IMR-90 (cell line): ENCODE measurements around the gene SAMM50. TPM values are rescaled to one million over a fixed set of nuclear protein-coding genes. Genes with fewer than 3 reads are reported as not detected.

ENCODE experiments used
- ATAC-seq: fragments of 200-7000 bp; cut with Tn5 transposase; 2 replicates; pipeline ENCODE4 v1.9.1; 2020; ENCODE audit warnings: low read depth, mild to moderate bottlenecking, moderate library complexity
- BruUV-seq: library from RNA; stranded (reverse); fragments of 400-500 nt; replicated peaks from 2 replicates; lab custom pipeline; 2021; lab: Mats Ljungman, UMichigan
- CTCF ChIA-PET: fragments of 300-600 bp; formaldehyde crosslinking; extraction: SDS; loops from one replicate; lab custom pipeline; 2021; ENCODE audit warnings: antibody characterized with exemption; lab: Yijun Ruan, JAX
- POLR2A ChIA-PET: fragments of 300-600 bp; sonication (Branson Sonifier 250); formaldehyde crosslinking; loops from one replicate; lab custom pipeline; 2022; ENCODE audit warnings: antibody characterized with exemption; ENCODE audit not compliant: unreplicated experiment; lab: Charles Lee
- DNase-seq: peaks from one replicate; pipeline ENCODE4 v3.0.0; 2013
- H2AFZ ChIP-seq: replicated peaks from 2 replicates; pipeline ENCODE3; 2013; ENCODE audit warnings: low read length, mild to moderate bottlenecking; ENCODE audit not compliant: poor library complexity
- H2AK5ac ChIP-seq: 2 replicates; pipeline ENCODE4 v1.6.1; 2013; ENCODE audit warnings: low read depth, low read length, inconsistent platforms
- H2AK9ac ChIP-seq: replicated peaks from 2 replicates; pipeline ENCODE3; 2013; ENCODE audit warnings: mild to moderate bottlenecking, low read depth, low read length, moderate library complexity; ENCODE audit not compliant: poor library complexity
- H2BK120ac ChIP-seq: 2 replicates; pipeline ENCODE4 v1.6.1; 2013; ENCODE audit warnings: low read depth, low read length, inconsistent platforms
- H2BK15ac ChIP-seq: 3 replicates; pipeline ENCODE4 v1.6.1; 2013; ENCODE audit warnings: low read depth, low read length, inconsistent platforms
- H2BK20ac ChIP-seq: 2 replicates; pipeline ENCODE4 v1.6.1; 2013; ENCODE audit warnings: low read depth, mild to moderate bottlenecking, inconsistent platforms, low read length, moderate library complexity
- H2BK5ac ChIP-seq: 2 replicates; pipeline ENCODE4 v1.6.1; 2013; ENCODE audit warnings: mild to moderate bottlenecking, low read depth, low read length, inconsistent platforms; ENCODE audit not compliant: poor library complexity, severe bottlenecking
- H3K14ac ChIP-seq: replicated peaks from 2 replicates; pipeline ENCODE4 v1.6.1; 2013; ENCODE audit warnings: low read depth, low read length, inconsistent platforms
- H3K18ac ChIP-seq: 2 replicates; pipeline ENCODE4 v1.6.1; 2013; ENCODE audit warnings: low read depth, low read length, control low read depth
- H3K23ac ChIP-seq: 2 replicates; pipeline ENCODE4 v1.6.1; 2013; ENCODE audit warnings: low read depth, low read length, inconsistent platforms
- H3K27ac ChIP-seq: 2 replicates; pipeline ENCODE4 v1.5.1; 2013; ENCODE audit warnings: mild to moderate bottlenecking, control low read depth, low read length; ENCODE audit not compliant: insufficient read depth
- H3K27me3 ChIP-seq: 2 replicates; pipeline ENCODE4 v1.6.1; 2013; ENCODE audit warnings: low read length; ENCODE audit not compliant: control insufficient read depth, insufficient read depth
- H3K36me3 ChIP-seq: 2 replicates; pipeline ENCODE4 v1.6.1; 2013; ENCODE audit warnings: low read length, mixed read lengths; ENCODE audit not compliant: control insufficient read depth, insufficient read depth
- H3K4ac ChIP-seq: 2 replicates; pipeline ENCODE4 v1.6.1; 2013; ENCODE audit warnings: low read depth, low read length, inconsistent platforms
- H3K4me1 ChIP-seq: 2 replicates; pipeline ENCODE4 v1.6.1; 2013; ENCODE audit warnings: low read length, mixed read lengths; ENCODE audit not compliant: control insufficient read depth, insufficient read depth
- H3K4me2 ChIP-seq: 2 replicates; pipeline ENCODE4 v1.6.1; 2013; ENCODE audit warnings: low read depth, mild to moderate bottlenecking, control low read depth, low read length, moderate library complexity
- H3K4me3 ChIP-seq: 2 replicates; pipeline ENCODE4 v1.5.1; 2013; ENCODE audit warnings: low read depth, mild to moderate bottlenecking, control low read depth, low read length, moderate library complexity; ENCODE audit not compliant: insufficient read depth
- H3K56ac ChIP-seq: 2 replicates; pipeline ENCODE4 v1.6.1; 2013; ENCODE audit warnings: low read length, inconsistent platforms; ENCODE audit not compliant: insufficient read depth; ENCODE audit errors: extremely low read depth
- H3K79me1 ChIP-seq, 2 experiments: 2 replicates each; pipeline ENCODE4 v1.6.1; 2013; ENCODE audit warnings: low read length in 2 of 2, inconsistent platforms in 1 of 2, low read depth in 1 of 2
- H3K9ac ChIP-seq: 2 replicates; pipeline ENCODE4 v1.6.1; 2013; ENCODE audit warnings: low read depth, low read length, control low read depth
- H3K9me1 ChIP-seq: 2 replicates; pipeline ENCODE4 v1.6.1; 2013; ENCODE audit warnings: low read length, inconsistent platforms; ENCODE audit not compliant: insufficient read depth
- H3K9me3 ChIP-seq: 2 replicates; pipeline ENCODE4 v1.6.1; 2013; ENCODE audit warnings: low read length; ENCODE audit not compliant: control insufficient read depth, insufficient read depth
- H4K20me1 ChIP-seq: 2 replicates; pipeline ENCODE4 v1.6.1; 2013; ENCODE audit warnings: low read length, inconsistent platforms; ENCODE audit not compliant: insufficient read depth
- H4K5ac ChIP-seq: 2 replicates; pipeline ENCODE4 v1.6.1; 2013; ENCODE audit warnings: mild to moderate bottlenecking, low read depth, low read length, control low read depth
- H4K8ac ChIP-seq, 2 experiments: 2 replicates each; pipeline ENCODE4 v1.6.1; 2013; ENCODE audit warnings: low read depth in 2 of 2, low read length in 2 of 2, control low read depth in 1 of 2, inconsistent platforms in 1 of 2
- H4K91ac ChIP-seq: 2 replicates; pipeline ENCODE4 v1.6.1; 2013; ENCODE audit warnings: low read depth, low read length, inconsistent platforms; ENCODE audit not compliant: insufficient read depth
- CEBPB ChIP-seq: IDR thresholded peaks from 2 replicates; pipeline ENCODE4 v1.6.1; 2012; ENCODE audit warnings: low read depth, low read length, improper control_type of control experiment
- MXI1 ChIP-seq: IDR thresholded peaks from 2 replicates; pipeline ENCODE4 v1.6.1; 2012; ENCODE audit warnings: low read depth, mild to moderate bottlenecking, low read length, moderate library complexity, borderline replicate concordance
- RAD21 ChIP-seq: IDR thresholded peaks from 2 replicates; pipeline ENCODE4 v1.6.1; 2012; ENCODE audit warnings: low read length, improper control_type of control experiment
- RFX5 ChIP-seq: IDR thresholded peaks from 2 replicates; pipeline ENCODE4 v1.8.0; 2012; ENCODE audit warnings: low read depth, mild to moderate bottlenecking, low read length, moderate library complexity
- WGBS, 2 experiments: methylation state at CpG; one replicate each; pipeline versions ENCODE4 v1.1.5 to v1.1.7; 2013; ENCODE audit warnings: missing lambda C conversion rate in 2 of 2; ENCODE audit not compliant: insufficient read length in 1 of 2; ENCODE audit errors: extremely low coverage in 2 of 2; 5-methylcytosine and 5-hydroxymethylcytosine counted together
- dilution Hi-C: fragments of 300-500 bp; cut with HindIII; formaldehyde crosslinking; loops from one replicate; pipeline ENCODE4 v1.14.3; 2018; ENCODE audit warnings: low sequenced_read_pairs; ENCODE audit not compliant: unreplicated experiment
- in situ Hi-C: fragments of 300-500 bp; cut with MboI; formaldehyde crosslinking; loops from 3 replicates; pipeline ENCODE4 v1.14.3; 2019; ENCODE audit warnings: low sequenced_read_pairs, inconsistent platforms, mixed read lengths
- intact Hi-C: fragments of 100-400 bp; cut with micrococcal nuclease; formaldehyde crosslinking; loops from 2 replicates; pipeline ENCODE4 v1.10.0; 2022
- polyA plus RNA-seq, 3 experiments: library from polyadenylated mRNA; depleted of rRNA; stranded (reverse); fragments of >200 nt; gene quantifications; 2 replicates each; pipeline ENCODE4 v1.2.3, GENCODE V29; 2012; ENCODE audit warnings: low replicate concordance in 1 of 3
- total RNA-seq: library from RNA; depleted of rRNA; stranded (reverse); fragments of >200 nt; gene quantifications from 2 replicates; pipeline ENCODE4 v1.2.3, GENCODE V29; 2012
- TF ChIP-seq, protein P1 (sequence below): fragments of 150-350 bp; IDR thresholded peaks from 2 replicates; pipeline ENCODE4 v1.6.1; 2017; ENCODE audit warnings: mild to moderate bottlenecking, antibody characterized with exemption, low read length, low read depth

Gene SAMM50
- total and polyA plus RNA-seq, 2 of the 4 experiments (the other 2 are of a cell fraction): 40.6 to 43.7 TPM

DNA sequence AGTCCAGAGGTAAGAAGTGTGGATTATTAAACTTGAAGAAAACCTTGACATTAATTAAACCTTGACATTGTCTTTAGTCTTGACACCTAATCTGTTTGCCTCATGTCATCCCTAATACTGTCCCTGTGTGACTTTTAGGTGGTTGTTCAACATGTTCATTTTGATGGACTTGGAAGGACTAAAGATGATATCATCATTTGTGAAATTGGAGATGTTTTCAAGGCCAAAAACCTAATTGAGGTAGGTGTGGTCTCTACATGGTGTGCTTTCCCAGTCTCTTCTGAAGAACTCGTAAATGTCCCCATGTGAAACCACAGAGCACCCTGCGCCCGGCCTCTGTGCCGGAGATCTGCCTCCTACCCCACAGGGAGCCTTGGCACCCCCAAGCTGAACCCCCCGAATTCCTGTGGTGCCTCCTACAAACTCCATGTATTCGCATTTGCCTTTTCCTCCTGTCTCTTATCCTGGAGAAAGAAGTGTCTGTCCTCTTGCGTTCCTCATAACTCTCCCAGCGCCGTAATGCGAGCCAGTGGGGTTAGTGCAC is 9.1 kb downstream of the SAMM50 start:
- no TSS peak for BruUV-seq
- no peaks in the 10 kb centered on the region for H3K4me1 ChIP-seq
- H3K27me3 ChIP-seq: no peaks in the 10 kb centered on the region
- H4K91ac ChIP-seq: no peak overlapping the region
- 97% methylated on average over 4 of the region's 10 CpGs; no CpG with 5 or more reads in 1 of the 2 experiments for WGBS, 2 experiments
- H2BK120ac ChIP-seq: no peak overlapping the region
- dilution Hi-C loops (no loop called here), in situ Hi-C loops (no loop called here), intact Hi-C loops (no loop called here)
- CTCF ChIA-PET: no interaction called here
- no peak overlapping the region for H3K9ac ChIP-seq
- no peak overlapping the region for H3K27ac ChIP-seq
- H3K18ac ChIP-seq: no peak overlapping the region
- H3K14ac ChIP-seq: no peak overlapping the region
- no peak overlapping the region for H3K56ac ChIP-seq
- no peak overlapping the region for H4K5ac ChIP-seq
- H3K79me1 ChIP-seq: peaks cover 31 to 32% of the 10 kb centered on the region in 2 experiments
- H3K4me3 ChIP-seq: no peak overlapping the region
- H2AFZ ChIP-seq: no peak overlapping the region
- ATAC-seq: no peak
- H3K9me1 ChIP-seq: no peaks in the 10 kb centered on the region
- no peak for DNase-seq
- peak overlapping the region; percentile 31 for H2AK9ac ChIP-seq
- no peak overlapping the region for H2BK5ac ChIP-seq
- peaks cover 5% of the 10 kb centered on the region; the same call in 1 of the 2 replicates for H4K20me1 ChIP-seq
- H2BK15ac ChIP-seq: no peak overlapping the region
- no peak overlapping the region for H3K4ac ChIP-seq
- H3K36me3 ChIP-seq: peaks cover 42% of the 10 kb centered on the region
- H3K23ac ChIP-seq: no peak overlapping the region
- no peak overlapping the region for H2BK20ac ChIP-seq
- POLR2A ChIA-PET: no interaction called here
- no peak overlapping the region for H2AK5ac ChIP-seq
- H4K8ac ChIP-seq: no peak overlapping the region
- H3K4me2 ChIP-seq: no peak overlapping the region
- TF ChIP-seq RAD21 (no peak), CEBPB (no peak), RFX5 (no peak), MXI1 (no peak)
- TF ChIP-seq, protein P1, sequence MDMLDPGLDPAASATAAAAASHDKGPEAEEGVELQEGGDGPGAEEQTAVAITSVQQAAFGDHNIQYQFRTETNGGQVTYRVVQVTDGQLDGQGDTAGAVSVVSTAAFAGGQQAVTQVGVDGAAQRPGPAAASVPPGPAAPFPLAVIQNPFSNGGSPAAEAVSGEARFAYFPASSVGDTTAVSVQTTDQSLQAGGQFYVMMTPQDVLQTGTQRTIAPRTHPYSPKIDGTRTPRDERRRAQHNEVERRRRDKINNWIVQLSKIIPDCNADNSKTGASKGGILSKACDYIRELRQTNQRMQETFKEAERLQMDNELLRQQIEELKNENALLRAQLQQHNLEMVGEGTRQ: no peak
- no peaks in the 10 kb centered on the region for H3K9me3 ChIP-seq
